ENCODE data around the gene COA1. TPM values are rescaled to one million over a fixed set of nuclear protein-coding genes. Genes with fewer than 3 reads are reported as not detected.
"Not testable (repeated sequence)": the region's sequence is repeated elsewhere in the genome, so short reads cannot be mapped to it uniquely, and the experiment has no call there.

Gene COA1
- total RNA-seq, 1 donor from 2014 or later = 192 TPM

GRCh38 chr7:43628431-43628830, 100.9 kb downstream of the COA1 start:
- no peaks in the 10 kb centered on the region for H3K9me3 Mint-ChIP-seq
- no peaks in the 10 kb centered on the region for H3K27me3 Mint-ChIP-seq (ENCODE audit: insufficient read depth, low read depth)
- H4K20me1 ChIP-seq (ENCODE audit: low read depth) = no peaks in the 10 kb centered on the region
- TF ChIP-seq EZH2phosphoT487 (IDR thresholded peaks at IDR 0.05) (no peak), EZH2 (IDR thresholded peaks at IDR 0.05) (no peak), CTCF (IDR thresholded peaks at IDR 0.05) (no peak)
- peaks cover 51% of the 10 kb centered on the region for H3K36me3 Mint-ChIP-seq
- no peak overlapping the region for H3K27ac Mint-ChIP-seq
- no peaks in the 10 kb centered on the region for H3K4me1 ChIP-seq
- no peaks in the 10 kb centered on the region for H3K9me3 ChIP-seq (ENCODE audit: low read depth)
- H3K4me3 Mint-ChIP-seq = no peak overlapping the region
- no peaks in the 10 kb centered on the region for H3F3A ChIP-seq (ENCODE audit: low read depth)
- H3K9ac ChIP-seq = no peak overlapping the region
- no peaks in the 10 kb centered on the region for H3K79me2 ChIP-seq (ENCODE audit: low read depth)
- no peaks in the 10 kb centered on the region for H3K27me3 ChIP-seq
- no peaks in the 10 kb centered on the region for H3K4me1 Mint-ChIP-seq
- H3K27ac ChIP-seq = no peak overlapping the region
- no peak for DNase-seq (ENCODE audit: low spot score)
- H3K4me3 ChIP-seq = no peak overlapping the region
- no peak overlapping the region for H2AFZ ChIP-seq (replicated peaks)
- H3K4me2 ChIP-seq = no peak overlapping the region
- peaks cover 6% of the 10 kb centered on the region for H3K36me3 ChIP-seq

DNA sequence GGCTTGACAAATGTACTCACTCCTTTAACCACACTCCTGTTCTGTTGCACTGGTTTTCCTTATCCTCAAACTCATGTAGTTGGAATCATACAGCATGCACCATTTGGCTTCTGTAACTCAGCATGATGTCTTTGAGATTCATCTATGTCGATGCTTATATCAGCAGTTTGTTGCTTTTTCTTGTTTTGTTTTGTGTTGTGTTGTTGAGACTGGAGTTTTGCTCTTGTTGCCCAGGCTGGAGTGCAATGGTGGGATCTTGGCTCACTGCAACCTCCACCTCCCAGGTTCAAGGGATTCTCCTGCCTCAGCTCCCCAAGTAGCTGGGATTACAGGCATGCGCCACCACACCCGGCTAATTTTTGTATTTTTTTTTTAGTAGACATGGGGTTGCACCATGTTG, 101.5 kb downstream of the COA1 start:
- H3K36me3 ChIP-seq; H4K20me1 ChIP-seq (ENCODE audit: low read depth); H3K9ac ChIP-seq; H3K4me1 ChIP-seq; H3K27me3 Mint-ChIP-seq (ENCODE audit: insufficient read depth, low read depth); H3K27me3 ChIP-seq; H3K9me3 Mint-ChIP-seq; H3K4me1 Mint-ChIP-seq; H3K4me3 Mint-ChIP-seq; H3K9me3 ChIP-seq (ENCODE audit: low read depth); H3K4me3 ChIP-seq; H2AFZ ChIP-seq (replicated peaks); DNase-seq (ENCODE audit: low spot score); H3F3A ChIP-seq (ENCODE audit: low read depth); H3K27ac Mint-ChIP-seq; H3K4me2 ChIP-seq; H3K79me2 ChIP-seq (ENCODE audit: low read depth); H3K27ac ChIP-seq: not testable (repeated sequence)
- peaks cover 49% of the 10 kb centered on the region for H3K36me3 Mint-ChIP-seq

DNA sequence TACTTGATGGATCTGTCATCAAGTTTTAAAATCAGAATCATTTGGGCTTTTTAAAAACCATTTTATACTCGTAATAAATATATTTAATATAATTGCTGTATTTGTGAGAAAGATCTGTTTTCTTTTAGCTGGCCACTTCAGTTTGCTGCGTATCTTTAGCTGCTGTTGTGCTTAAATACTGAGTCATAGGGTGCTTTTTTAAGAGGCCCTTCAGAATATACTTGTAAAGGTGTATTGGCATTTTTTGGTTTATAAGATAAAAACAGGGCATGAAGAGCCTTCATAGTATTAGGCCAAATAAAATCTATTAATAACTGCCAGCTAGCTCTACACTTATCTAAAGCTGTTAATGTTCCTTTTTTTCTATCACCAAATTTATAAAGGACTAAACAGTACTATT, 102.6 kb downstream of the COA1 start:
- Mint-ChIP-seq H3K27me3 (ENCODE audit: insufficient read depth, low read depth) (no peaks in the 10 kb centered on the region), H3K36me3 (peaks cover 45% of the 10 kb centered on the region), H3K4me3 (no peak overlapping the region), H3K9me3 (no peaks in the 10 kb centered on the region), H3K27ac (no peak overlapping the region), H3K4me1 (no peaks in the 10 kb centered on the region)
- no peaks in the 10 kb centered on the region for H4K20me1 ChIP-seq (ENCODE audit: low read depth)
- no peak overlapping the region for H3K27ac ChIP-seq
- TF ChIP-seq EZH2phosphoT487 (IDR thresholded peaks at IDR 0.05) = no peak
- TF ChIP-seq CTCF (IDR thresholded peaks at IDR 0.05) = no peak
- TF ChIP-seq EZH2 (IDR thresholded peaks at IDR 0.05) = no peak
- DNase-seq (ENCODE audit: low spot score) = no peak
- no peaks in the 10 kb centered on the region for H3F3A ChIP-seq (ENCODE audit: low read depth)
- H3K79me2 ChIP-seq (ENCODE audit: low read depth) = no peaks in the 10 kb centered on the region
- no peak overlapping the region for H2AFZ ChIP-seq (replicated peaks)
- H3K4me2 ChIP-seq = no peak overlapping the region
- no peaks in the 10 kb centered on the region for H3K4me1 ChIP-seq
- H3K9ac ChIP-seq = no peak overlapping the region
- H3K9me3 ChIP-seq (ENCODE audit: low read depth) = no peaks in the 10 kb centered on the region
- no peaks in the 10 kb centered on the region for H3K27me3 ChIP-seq
- peaks cover 6% of the 10 kb centered on the region for H3K36me3 ChIP-seq
- no peak overlapping the region for H3K4me3 ChIP-seq

DNA sequence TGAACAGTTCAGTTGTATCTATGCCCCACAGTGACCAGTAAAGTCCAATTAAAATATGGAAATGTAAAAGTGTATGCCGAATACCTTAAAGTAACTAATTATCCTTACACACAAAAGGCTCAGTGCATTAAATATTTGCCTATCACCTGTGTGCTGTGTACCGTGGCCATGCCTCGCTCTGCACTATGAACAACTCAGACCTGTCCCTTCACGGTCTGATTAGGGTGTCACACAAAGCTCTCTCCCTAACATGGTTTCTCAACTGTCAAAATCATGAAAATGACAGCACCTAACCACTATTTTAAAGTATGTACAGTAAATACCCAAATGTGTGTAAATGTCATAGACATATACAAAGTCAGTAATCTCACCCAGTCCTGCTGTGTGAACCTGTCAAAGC, 103.3 kb downstream of the COA1 start:
- no peaks in the 10 kb centered on the region for H3K79me2 ChIP-seq (ENCODE audit: low read depth)
- H3K4me3 Mint-ChIP-seq = no peak overlapping the region
- no peaks in the 10 kb centered on the region for H3K9me3 Mint-ChIP-seq
- no peak for TF ChIP-seq CTCF (IDR thresholded peaks at IDR 0.05)
- TF ChIP-seq EZH2phosphoT487 (IDR thresholded peaks at IDR 0.05) = no peak
- TF ChIP-seq EZH2 (IDR thresholded peaks at IDR 0.05) = no peak
- H4K20me1 ChIP-seq (ENCODE audit: low read depth) = no peaks in the 10 kb centered on the region
- H3K27me3 ChIP-seq = no peaks in the 10 kb centered on the region
- no peak overlapping the region for H3K4me3 ChIP-seq
- H3K9ac ChIP-seq = no peak overlapping the region
- peaks cover 43% of the 10 kb centered on the region for H3K36me3 Mint-ChIP-seq
- H2AFZ ChIP-seq (replicated peaks) = no peak overlapping the region
- no peak for DNase-seq (ENCODE audit: low spot score)
- no peak overlapping the region for H3K27ac Mint-ChIP-seq
- no peaks in the 10 kb centered on the region for H3K9me3 ChIP-seq (ENCODE audit: low read depth)
- H3F3A ChIP-seq (ENCODE audit: low read depth) = no peaks in the 10 kb centered on the region
- H3K27me3 Mint-ChIP-seq (ENCODE audit: insufficient read depth, low read depth) = no peaks in the 10 kb centered on the region
- no peak overlapping the region for H3K27ac ChIP-seq
- H3K4me1 ChIP-seq = no peaks in the 10 kb centered on the region
- no peak overlapping the region for H3K4me2 ChIP-seq
- H3K36me3 ChIP-seq = peaks cover 6% of the 10 kb centered on the region
- H3K4me1 Mint-ChIP-seq = no peaks in the 10 kb centered on the region
